Endothelial cell of umbilical vein (primary cell): ENCODE data around the gene AKT1. TPM values are rescaled to one million over a fixed set of nuclear protein-coding genes. Genes with fewer than 3 reads are reported as not detected.

Source experiments
- BruUV-seq: library from RNA; stranded (reverse); fragments of 400-500 nt; replicated peaks from 2 replicates; lab custom pipeline; 2021; lab: Mats Ljungman, UMichigan
- CTCF ChIA-PET: fragments of 300-600, 350-600 bp; sonication (Branson Sonifier 250); formaldehyde crosslinking; loops from one replicate; lab custom pipeline; 2021; ENCODE audit warnings: antibody characterized with exemption, inconsistent platforms; lab: Charles Lee
- POLR2A ChIA-PET: fragments of 300-600, 350-600 bp; sonication (Branson Sonifier 250); formaldehyde crosslinking; loops from one replicate; lab custom pipeline; 2021; ENCODE audit warnings: antibody characterized with exemption, inconsistent platforms; lab: Charles Lee
- DNase-seq: peaks from one replicate; pipeline ENCODE4 v3.0.0-alpha.2; 2011; ENCODE audit warnings: low read depth, low spot score
- FAIRE-seq: peaks from 2 replicates; lab custom pipeline; 2011; peaks lifted over from hg19 to GRCh38; lab: Jason Lieb, UNC
- H2AFZ ChIP-seq: 2 replicates; pipeline ENCODE4 v1.6.0; 2012; ENCODE audit warnings: low read depth, low read length, control low read depth, inconsistent platforms
- H3K27ac ChIP-seq: 2 replicates; pipeline ENCODE4 v1.5.1; 2011; ENCODE audit warnings: low read depth, mild to moderate bottlenecking, control low read depth, low read length, moderate library complexity; ENCODE audit not compliant: insufficient read depth
- H3K27me3 ChIP-seq, 2 experiments: 2 replicates each; pipeline versions ENCODE4 v1.6.0 to v1.6.1; 2011; ENCODE audit warnings: low read length in 2 of 2, mixed read lengths in 1 of 2; ENCODE audit not compliant: control insufficient read depth in 2 of 2, insufficient read depth in 2 of 2
- H3K36me3 ChIP-seq, 2 experiments: 2 replicates in 1 of 2; 3 replicates in 1 of 2; pipeline ENCODE4 v1.5.1; 2011; ENCODE audit warnings: low read length in 2 of 2, mild to moderate bottlenecking in 1 of 2, moderate library complexity in 1 of 2; ENCODE audit not compliant: control insufficient read depth in 2 of 2, insufficient read depth in 2 of 2; ENCODE audit errors: extremely low read depth in 1 of 2
- H3K4me1 ChIP-seq: 3 replicates; pipeline ENCODE4 v1.5.1; 2011; ENCODE audit warnings: mild to moderate bottlenecking, low read length; ENCODE audit not compliant: control insufficient read depth, insufficient read depth; ENCODE audit errors: extremely low read depth
- H3K4me2 ChIP-seq: 2 replicates; pipeline ENCODE4 v1.6.1; 2011; ENCODE audit warnings: low read length, control low read depth, mixed read lengths; ENCODE audit not compliant: insufficient read depth
- H3K4me3 ChIP-seq, 3 experiments: fragments of 200-600 bp in 1 of 3; sonication (generic), shearing (Covaris generic) in 1 of 3; replicated peaks in 1 of 3; 2 replicates each; pipeline ENCODE4 v1.5.1; 2011 to 2016; ENCODE audit warnings: control low read depth in 3 of 3, low read length in 3 of 3, mild to moderate bottlenecking in 2 of 3, inconsistent platforms in 1 of 3, low read depth in 1 of 3, moderate library complexity in 1 of 3; ENCODE audit not compliant: insufficient read depth in 1 of 3
- H3K79me2 ChIP-seq: 2 replicates; pipeline ENCODE4 v1.6.0; 2012; ENCODE audit warnings: low read length, inconsistent platforms; ENCODE audit not compliant: control insufficient read depth, insufficient read depth
- H3K9ac ChIP-seq: replicated peaks from 2 replicates; pipeline ENCODE3; 2011; ENCODE audit warnings: low read length, control low read depth; ENCODE audit not compliant: insufficient read depth; ENCODE audit errors: extremely low read depth
- H3K9me1 ChIP-seq: replicated peaks from 3 replicates; pipeline ENCODE4 v1.6.0; 2011; ENCODE audit warnings: mild to moderate bottlenecking, low read length; ENCODE audit not compliant: control insufficient read depth, insufficient read depth; ENCODE audit errors: extremely low read depth
- H3K9me3 ChIP-seq: replicated peaks from 2 replicates; pipeline ENCODE4 v1.5.1; 2012; ENCODE audit warnings: low read length, inconsistent platforms; ENCODE audit not compliant: control insufficient read depth, insufficient read depth
- H4K20me1 ChIP-seq: replicated peaks from 2 replicates; pipeline ENCODE3; 2011; ENCODE audit warnings: mild to moderate bottlenecking, low read length; ENCODE audit not compliant: control insufficient read depth, insufficient read depth; ENCODE audit errors: extremely low read depth
- CTCF ChIP-seq, 2 donors: IDR thresholded peaks; 1 replicate in 1 of 2; 2 replicates in 1 of 2; pipeline ENCODE4 v1.5.1; 2011; ENCODE audit warnings: low read length in 2 of 2, mild to moderate bottlenecking in 2 of 2, moderate library complexity in 2 of 2, control low read depth in 1 of 2, inconsistent platforms in 1 of 2, low read depth in 1 of 2; ENCODE audit not compliant: insufficient read depth in 1 of 2; ENCODE audit errors: extremely low read depth in 1 of 2
- EZH2 ChIP-seq: IDR thresholded peaks from 2 replicates; pipeline ENCODE4 v1.6.1; 2012; ENCODE audit warnings: borderline replicate concordance, low read depth, mild to moderate bottlenecking, moderate library complexity, low read length, inconsistent platforms; ENCODE audit not compliant: severe bottlenecking
- FOS ChIP-seq: IDR thresholded peaks from 2 replicates; pipeline ENCODE4 v1.6.1; 2011; ENCODE audit warnings: mild to moderate bottlenecking, low read length, moderate library complexity, borderline replicate concordance; ENCODE audit not compliant: insufficient read depth
- GATA2 ChIP-seq: IDR thresholded peaks from 2 replicates; pipeline ENCODE4 v1.7.0; 2011; ENCODE audit warnings: low read depth, mild to moderate bottlenecking, moderate library complexity, mixed read lengths, low read length; ENCODE audit not compliant: insufficient read length, insufficient read depth
- JUN ChIP-seq: IDR thresholded peaks from 2 replicates; pipeline ENCODE4 v1.6.1; 2011; ENCODE audit warnings: borderline replicate concordance, low read depth; ENCODE audit not compliant: insufficient read length, insufficient read depth
- MAX ChIP-seq: IDR thresholded peaks from 2 replicates; pipeline ENCODE4 v1.6.1; 2011; ENCODE audit not compliant: insufficient read depth, insufficient read length
- MYC ChIP-seq: IDR thresholded peaks from one replicate; pipeline ENCODE4 v1.6.1; 2011; ENCODE audit warnings: mild to moderate bottlenecking, low read depth, low read length
- POLR2A ChIP-seq: IDR thresholded peaks from 2 replicates; pipeline ENCODE4 v1.6.1; 2012; ENCODE audit warnings: low read depth, mild to moderate bottlenecking, control low read depth, low read length
- POLR2AphosphoS5 ChIP-seq: IDR thresholded peaks from 2 replicates; pipeline ENCODE4 v1.6.1; 2012; ENCODE audit warnings: low read depth, mild to moderate bottlenecking, control low read depth, low read length, moderate library complexity; ENCODE audit not compliant: insufficient read depth
- dilution Hi-C: fragments of 300-500 bp; cut with MboI; formaldehyde crosslinking; loops from one replicate; pipeline ENCODE4 v1.15.0; 2019; ENCODE audit warnings: low sequenced_read_pairs; ENCODE audit not compliant: extremely low pct_ligation_motif_present
- intact Hi-C: fragments of 100-400 bp; cut with micrococcal nuclease; formaldehyde crosslinking; loops from one replicate; pipeline ENCODE4 v1.10.0; 2022
- polyA plus RNA-seq, 4 experiments: library from polyadenylated mRNA; depleted of rRNA in 3 of 4; stranded (reverse) in 3 of 4; unstranded in 1 of 4; fragments of >200 nt; gene quantifications; 2 replicates each; pipeline versions ENCODE4 v1.2.1 to v1.2.3, GENCODE V29; 2011 to 2012; ENCODE audit warnings: missing spikeins in 1 of 4
- total RNA-seq: library from RNA; stranded (reverse); gene quantifications from 2 replicates; pipeline ENCODE4 v1.2.3, GENCODE V29; 2021

The AKT1 gene
- total and polyA plus RNA-seq, 2 donors (not counting 3 experiments of a cell fraction or from before 2014, with no cell fraction given), result 177 to 191 TPM

- no peak for DNase-seq
- H3K9me1 ChIP-seq, result no peaks in the 10 kb centered on the region
- peaks cover 24% of the 10 kb centered on the region for H3K79me2 ChIP-seq
- peaks cover 8% of the 10 kb centered on the region for H3K4me1 ChIP-seq
- no TSS peak for BruUV-seq
- no peak overlapping the region for H2AFZ ChIP-seq
- H3K36me3 ChIP-seq, result peaks cover 0 to 39% of the 10 kb centered on the region in 2 experiments
- dilution Hi-C loops (no loop called here), intact Hi-C loops (no loop called here)
- TF ChIP-seq MYC, result no peak
- no peak for TF ChIP-seq POLR2A
- TF ChIP-seq FOS, result no peak
- no peak for TF ChIP-seq POLR2AphosphoS5
- no peak for TF ChIP-seq EZH2
- TF ChIP-seq GATA2, result no peak
- no peak for TF ChIP-seq CTCF (IDR thresholded peaks at IDR 0.05; ENCODE audit: extremely low read depth in 1 of 2, insufficient read depth in 1 of 2, low read depth in 1 of 2, low read length in 2 of 2)
- no peak for TF ChIP-seq MAX
- no peak for TF ChIP-seq JUN
- no peak overlapping the region for H3K4me3 ChIP-seq
- H3K27ac ChIP-seq, result no peak overlapping the region
- FAIRE-seq, result no peak
- no peak overlapping the region for H3K4me2 ChIP-seq
- CTCF ChIA-PET, result interaction anchor here (1.0 to 1.5 kb wide), 2 partner anchors 10 to 70 kb away, joined by 3 to 4 read pairs; no protein-coding TSS in a partner anchor
- no peaks in the 10 kb centered on the region for H3K27me3 ChIP-seq
- H4K20me1 ChIP-seq, result no peaks in the 10 kb centered on the region
- H3K9ac ChIP-seq, result no peak overlapping the region
- H3K9me3 ChIP-seq, result no peaks in the 10 kb centered on the region
- POLR2A ChIA-PET, result no interaction called here
Measured at GRCh38 chr14:104755621-104756020, 39.9 kb downstream of the AKT1 start.
